HepG2 (cell line): ENCODE measurements around the gene ASB14.

Source experiments
- CCAR2 ChIP-seq: fragments of 200-400 bp; formaldehyde crosslinking; optimal IDR thresholded peaks from 2 replicates; pipeline ENCODE3; 2018; ENCODE audit warnings: low read depth, mild to moderate bottlenecking, low read length, moderate library complexity
- CTCF ChIP-seq: sonication (generic); formaldehyde crosslinking; IDR thresholded peaks from 2 replicates; pipeline ENCODE4 v1.5.0; 2020; ENCODE audit warnings: mild to moderate bottlenecking, missing genetic modification reagents, moderate library complexity
- EZH2 ChIP-seq: conservative IDR thresholded peaks from 2 replicates; pipeline ENCODE4 v1.6.1; 2012; ENCODE audit warnings: mild to moderate bottlenecking, low read depth, low read length, moderate library complexity
- HNRNPLL ChIP-seq: fragments of 200-400 bp; formaldehyde crosslinking; IDR thresholded peaks from 2 replicates; pipeline ENCODE4 v1.6.1; 2017; ENCODE audit warnings: mild to moderate bottlenecking, low read depth, low read length; ENCODE audit not compliant: poor library complexity, severe bottlenecking
- KDM1A ChIP-seq: IDR thresholded peaks from 2 replicates; pipeline ENCODE4 v1.6.1; 2016; ENCODE audit warnings: missing compliant biosample characterization
- NR2F6 ChIP-seq, 2 experiments: IDR thresholded peaks; 2 replicates each; pipeline ENCODE4 v1.6.1; 2016; ENCODE audit warnings: antibody characterized with exemption in 1 of 2, mild to moderate bottlenecking in 1 of 2
- POLR2A ChIP-seq, 2 experiments: IDR thresholded peaks; 2 replicates each; pipeline ENCODE4 v1.6.1; 2011; ENCODE audit warnings: low read depth in 2 of 2, low read length in 2 of 2, mild to moderate bottlenecking in 1 of 2, moderate library complexity in 1 of 2; ENCODE audit not compliant: insufficient read depth in 1 of 2
- SP1 ChIP-seq, 2 experiments: fragments of 450-650 bp in 1 of 2; sonication (generic) in 1 of 2; formaldehyde crosslinking in 1 of 2; IDR thresholded peaks; 2 replicates each; pipeline versions ENCODE4 v1.4.0 to v1.6.1; 2016 to 2020; ENCODE audit warnings: missing genetic modification reagents in 1 of 2
- TAF15 ChIP-seq: fragments of 200-400 bp; formaldehyde crosslinking; IDR thresholded peaks from one replicate; pipeline ENCODE4 v1.6.1; 2018; ENCODE audit warnings: mild to moderate bottlenecking, low read depth, low read length; ENCODE audit not compliant: poor library complexity, severe bottlenecking
- ZBTB21 ChIP-seq: sonication (generic); formaldehyde crosslinking; IDR thresholded peaks from 2 replicates; pipeline ENCODE4 v1.4.0; 2020; ENCODE audit warnings: missing genetic modification reagents
- ZBTB8A ChIP-seq: sonication (generic); formaldehyde crosslinking; IDR thresholded peaks from 2 replicates; pipeline ENCODE4 v1.4.0; 2020; ENCODE audit warnings: mild to moderate bottlenecking, low read depth, missing genetic modification reagents, borderline replicate concordance
- ZC3H4 ChIP-seq: sonication (generic); formaldehyde crosslinking; IDR thresholded peaks from 2 replicates; pipeline ENCODE4 v1.4.0; 2020; ENCODE audit warnings: missing genetic modification reagents, borderline replicate concordance
- ZNF282 ChIP-seq: fragments of 450-650 bp; IDR thresholded peaks from 2 replicates; pipeline ENCODE4 v1.6.1; 2018; ENCODE audit not compliant: partially characterized antibody
- TF ChIP-seq, protein P1 (sequence below): fragments of 450-650 bp; IDR thresholded peaks from 2 replicates; pipeline ENCODE4 v1.6.1; 2017; ENCODE audit warnings: mild to moderate bottlenecking

DNA sequence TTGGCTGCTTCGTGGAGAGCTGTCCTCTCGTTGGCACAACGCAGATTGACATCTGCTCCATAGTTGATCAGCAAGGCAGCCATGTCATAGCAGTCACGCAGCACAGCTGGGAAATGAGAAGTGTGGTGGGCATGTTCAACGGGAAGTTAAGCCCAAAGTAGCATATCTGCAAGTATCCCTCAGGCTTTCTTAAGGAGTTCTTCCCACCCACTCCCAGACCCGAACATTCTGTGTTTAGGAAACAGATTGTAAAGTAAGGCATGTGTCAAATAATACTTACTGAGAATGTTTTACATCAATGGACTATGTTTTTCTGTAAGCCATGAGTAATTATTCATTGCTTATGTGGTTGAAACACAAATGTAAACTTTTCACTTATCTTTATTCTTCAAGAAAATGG is 9.2 kb downstream of the ASB14 start:
- TF ChIP-seq ZBTB21 (CRISPR knock-in tag) (no peak), KDM1A (CRISPR knock-in tag) (no peak), HNRNPLL (no peak), NR2F6 (IDR thresholded peaks at IDR 0.05) (no peak), NR2F6 (CRISPR knock-in tag; IDR thresholded peaks at IDR 0.05) (no peak), TAF15 (no peak), ZC3H4 (no peak), POLR2A (IDR thresholded peaks at IDR 0.05; ENCODE audit: insufficient read depth in 1 of 2, low read depth in 2 of 2, low read length in 2 of 2) (no peak), SP1 (IDR thresholded peaks at IDR 0.05) (no peak), SP1 (CRISPR knock-in tag; IDR thresholded peaks at IDR 0.05) (no peak), ZNF282 (no peak), CCAR2 (no peak), EZH2 (no peak), CTCF (CRISPR knock-in tag) (no peak), ZBTB8A (CRISPR knock-in tag) (no peak)
- TF ChIP-seq, protein P1, sequence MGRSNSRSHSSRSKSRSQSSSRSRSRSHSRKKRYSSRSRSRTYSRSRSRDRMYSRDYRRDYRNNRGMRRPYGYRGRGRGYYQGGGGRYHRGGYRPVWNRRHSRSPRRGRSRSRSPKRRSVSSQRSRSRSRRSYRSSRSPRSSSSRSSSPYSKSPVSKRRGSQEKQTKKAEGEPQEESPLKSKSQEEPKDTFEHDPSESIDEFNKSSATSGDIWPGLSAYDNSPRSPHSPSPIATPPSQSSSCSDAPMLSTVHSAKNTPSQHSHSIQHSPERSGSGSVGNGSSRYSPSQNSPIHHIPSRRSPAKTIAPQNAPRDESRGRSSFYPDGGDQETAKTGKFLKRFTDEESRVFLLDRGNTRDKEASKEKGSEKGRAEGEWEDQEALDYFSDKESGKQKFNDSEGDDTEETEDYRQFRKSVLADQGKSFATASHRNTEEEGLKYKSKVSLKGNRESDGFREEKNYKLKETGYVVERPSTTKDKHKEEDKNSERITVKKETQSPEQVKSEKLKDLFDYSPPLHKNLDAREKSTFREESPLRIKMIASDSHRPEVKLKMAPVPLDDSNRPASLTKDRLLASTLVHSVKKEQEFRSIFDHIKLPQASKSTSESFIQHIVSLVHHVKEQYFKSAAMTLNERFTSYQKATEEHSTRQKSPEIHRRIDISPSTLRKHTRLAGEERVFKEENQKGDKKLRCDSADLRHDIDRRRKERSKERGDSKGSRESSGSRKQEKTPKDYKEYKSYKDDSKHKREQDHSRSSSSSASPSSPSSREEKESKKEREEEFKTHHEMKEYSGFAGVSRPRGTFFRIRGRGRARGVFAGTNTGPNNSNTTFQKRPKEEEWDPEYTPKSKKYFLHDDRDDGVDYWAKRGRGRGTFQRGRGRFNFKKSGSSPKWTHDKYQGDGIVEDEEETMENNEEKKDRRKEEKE: no peak
